Tibial nerve (tissue), 4 donors: Measurements from ENCODE around the gene ETFB.

Source experiments
- EP300 ChIP-seq, 2 donors: sonication (generic); formaldehyde crosslinking; IDR thresholded peaks; one replicate each; pipeline ENCODE4 v1.6.1; 2017; ENCODE audit warnings: antibody characterized with exemption in 2 of 2, mild to moderate bottlenecking in 1 of 2
- POLR2A ChIP-seq, 2 donors: fragments of 450-650 bp; IDR thresholded peaks; one replicate each; pipeline ENCODE4 v1.6.1; 2017; ENCODE audit warnings: antibody characterized with exemption in 2 of 2, mild to moderate bottlenecking in 2 of 2, moderate library complexity in 2 of 2
- TF ChIP-seq, protein P1 (sequence below), 5 experiments: fragments of 200-600 bp in 3 of 5; fragments of 450-650 bp in 2 of 5; sonication (generic) in 3 of 5; IDR thresholded peaks; one replicate each; pipeline ENCODE4 v1.5.1; 2016 to 2019; ENCODE audit warnings: antibody characterized with exemption in 5 of 5, mild to moderate bottlenecking in 3 of 5, moderate library complexity in 2 of 5

DNA sequence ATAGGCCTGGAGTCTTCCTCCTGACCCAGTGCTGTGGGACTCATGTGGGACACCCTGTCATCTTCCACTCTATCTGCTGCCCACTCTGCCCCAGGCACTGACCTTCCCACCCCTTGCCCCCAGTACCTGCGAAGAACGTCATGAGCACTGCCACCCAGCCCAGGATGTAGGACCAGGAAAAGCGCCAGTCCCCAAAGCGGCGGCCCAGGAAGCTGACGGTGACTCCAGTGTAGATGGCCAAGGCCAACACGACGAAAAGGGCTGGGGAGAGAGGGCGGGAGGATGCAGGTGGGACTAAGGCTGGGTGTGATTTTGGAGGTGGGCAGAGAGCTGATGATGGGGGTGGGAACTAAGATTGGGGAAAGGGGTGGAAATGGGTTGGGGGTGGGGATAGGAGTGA is 14.2 kb upstream of the ETFB start:
- TF ChIP-seq, protein P1, sequence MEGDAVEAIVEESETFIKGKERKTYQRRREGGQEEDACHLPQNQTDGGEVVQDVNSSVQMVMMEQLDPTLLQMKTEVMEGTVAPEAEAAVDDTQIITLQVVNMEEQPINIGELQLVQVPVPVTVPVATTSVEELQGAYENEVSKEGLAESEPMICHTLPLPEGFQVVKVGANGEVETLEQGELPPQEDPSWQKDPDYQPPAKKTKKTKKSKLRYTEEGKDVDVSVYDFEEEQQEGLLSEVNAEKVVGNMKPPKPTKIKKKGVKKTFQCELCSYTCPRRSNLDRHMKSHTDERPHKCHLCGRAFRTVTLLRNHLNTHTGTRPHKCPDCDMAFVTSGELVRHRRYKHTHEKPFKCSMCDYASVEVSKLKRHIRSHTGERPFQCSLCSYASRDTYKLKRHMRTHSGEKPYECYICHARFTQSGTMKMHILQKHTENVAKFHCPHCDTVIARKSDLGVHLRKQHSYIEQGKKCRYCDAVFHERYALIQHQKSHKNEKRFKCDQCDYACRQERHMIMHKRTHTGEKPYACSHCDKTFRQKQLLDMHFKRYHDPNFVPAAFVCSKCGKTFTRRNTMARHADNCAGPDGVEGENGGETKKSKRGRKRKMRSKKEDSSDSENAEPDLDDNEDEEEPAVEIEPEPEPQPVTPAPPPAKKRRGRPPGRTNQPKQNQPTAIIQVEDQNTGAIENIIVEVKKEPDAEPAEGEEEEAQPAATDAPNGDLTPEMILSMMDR (IDR thresholded peaks at IDR 0.05), result no peak
- TF ChIP-seq EP300 (IDR thresholded peaks at IDR 0.05) (no peak), POLR2A (IDR thresholded peaks at IDR 0.05) (no peak)
